Measurements from ENCODE around the gene CDH13.

The CDH13 gene

GRCh38 chr16:83542491-83542890 lies 915.7 kb downstream of the CDH13 start:
- no peak for DNase-seq

- DNase-seq = no peak
Measured at GRCh38 chr16:83549316-83550182, 922.8 kb downstream of the CDH13 start.

GRCh38 chr16:83550183-83550569 lies 923.4 kb downstream of the CDH13 start:
- no peak for DNase-seq

- no peak for DNase-seq
Measured at GRCh38 chr16:83552228-83552627, 925.5 kb downstream of the CDH13 start.

- DNase-seq = no peak
Measured at GRCh38 chr16:83552930-83553329, 926.2 kb downstream of the CDH13 start.

GRCh38 chr16:83554096-83554495 lies 927.3 kb downstream of the CDH13 start:
- DNase-seq = no peak

- no peak for DNase-seq
Measured at GRCh38 chr16:83554540-83554939, 927.8 kb downstream of the CDH13 start.

- DNase-seq = no peak
Measured at GRCh38 chr16:83561876-83562275, 935.1 kb downstream of the CDH13 start.

- no peak for DNase-seq
Measured at GRCh38 chr16:83568345-83568744, 941.6 kb downstream of the CDH13 start.

GRCh38 chr16:83574388-83574787 lies 947.6 kb downstream of the CDH13 start:
- no peak for DNase-seq

GRCh38 chr16:83577078-83577745 lies 950.4 kb downstream of the CDH13 start:
- DNase-seq = no peak

- no peak for DNase-seq
Measured at GRCh38 chr16:83578171-83578570, 951.4 kb downstream of the CDH13 start.

GRCh38 chr16:83579027-83579426 lies 952.3 kb downstream of the CDH13 start:
- DNase-seq = no peak

GRCh38 chr16:83579436-83579835 lies 952.7 kb downstream of the CDH13 start:
- no peak for DNase-seq

GRCh38 chr16:83581082-83581481 lies 954.3 kb downstream of the CDH13 start:
- no peak for DNase-seq

GRCh38 chr16:83581994-83582747 lies 955.4 kb downstream of the CDH13 start:
- DNase-seq = no peak

- DNase-seq = no peak
Measured at GRCh38 chr16:83586036-83586435, 959.3 kb downstream of the CDH13 start.

GRCh38 chr16:83586461-83587200 lies 959.9 kb downstream of the CDH13 start:
- DNase-seq = no peak

- DNase-seq = no peak
Measured at GRCh38 chr16:83587201-83587600, 960.4 kb downstream of the CDH13 start.

GRCh38 chr16:83588070-83588469 lies 961.3 kb downstream of the CDH13 start:
- DNase-seq = no peak

GRCh38 chr16:83589576-83589975 lies 962.8 kb downstream of the CDH13 start:
- no peak for DNase-seq

GRCh38 chr16:83592778-83593177 lies 966.0 kb downstream of the CDH13 start:
- no peak for DNase-seq

Measured in inflammatory macrophage treated with lipopolysaccharide for 4 hours (primary cell).